ENCODE data around the gene SLC12A7. TPM values are rescaled to one million over a fixed set of nuclear protein-coding genes. Genes with fewer than 3 reads are reported as not detected.

Gene SLC12A7
- total RNA-seq, 4 donors from 2014 or later = 26.1 to 41.6 (median 29.1) TPM

GRCh38 chr5:1091632-1092031 is 20.2 kb downstream of the SLC12A7 start:
- H3K27ac ChIP-seq = peak overlapping the region in 1 of 3 donors; percentile 23
- intact Hi-C loops (cut with DNase I) = no loop called here
- H3K27me3 ChIP-seq = no peaks in the 10 kb centered on the region
- TF ChIP-seq, protein P1, sequence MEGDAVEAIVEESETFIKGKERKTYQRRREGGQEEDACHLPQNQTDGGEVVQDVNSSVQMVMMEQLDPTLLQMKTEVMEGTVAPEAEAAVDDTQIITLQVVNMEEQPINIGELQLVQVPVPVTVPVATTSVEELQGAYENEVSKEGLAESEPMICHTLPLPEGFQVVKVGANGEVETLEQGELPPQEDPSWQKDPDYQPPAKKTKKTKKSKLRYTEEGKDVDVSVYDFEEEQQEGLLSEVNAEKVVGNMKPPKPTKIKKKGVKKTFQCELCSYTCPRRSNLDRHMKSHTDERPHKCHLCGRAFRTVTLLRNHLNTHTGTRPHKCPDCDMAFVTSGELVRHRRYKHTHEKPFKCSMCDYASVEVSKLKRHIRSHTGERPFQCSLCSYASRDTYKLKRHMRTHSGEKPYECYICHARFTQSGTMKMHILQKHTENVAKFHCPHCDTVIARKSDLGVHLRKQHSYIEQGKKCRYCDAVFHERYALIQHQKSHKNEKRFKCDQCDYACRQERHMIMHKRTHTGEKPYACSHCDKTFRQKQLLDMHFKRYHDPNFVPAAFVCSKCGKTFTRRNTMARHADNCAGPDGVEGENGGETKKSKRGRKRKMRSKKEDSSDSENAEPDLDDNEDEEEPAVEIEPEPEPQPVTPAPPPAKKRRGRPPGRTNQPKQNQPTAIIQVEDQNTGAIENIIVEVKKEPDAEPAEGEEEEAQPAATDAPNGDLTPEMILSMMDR (IDR thresholded peaks at IDR 0.05) = no peak
- TF ChIP-seq POLR2A (IDR thresholded peaks at IDR 0.05) = no peak
- H3K9me3 ChIP-seq = no peaks in the 10 kb centered on the region
- peaks cover 0 to 3% of the 10 kb centered on the region in 2 donors for H3K4me1 ChIP-seq
- no peak for DNase-seq
- peaks cover 17 to 28% of the 10 kb centered on the region in 2 donors for H3K36me3 ChIP-seq
- H3K4me3 ChIP-seq (replicated peaks in 1 of 3) = no peak overlapping the region
- WGBS, 2 donors = 82 to 94% methylated on average over 18 to 22 of the region's 23 CpGs

GRCh38 chr5:1090538-1090937 is 21.3 kb downstream of the SLC12A7 start:
- H3K4me3 ChIP-seq (replicated peaks in 1 of 3) = no peak overlapping the region
- no peak for TF ChIP-seq POLR2A (IDR thresholded peaks at IDR 0.05)
- TF ChIP-seq, protein P1 (IDR thresholded peaks at IDR 0.05) = no peak
- 60 to 79% methylated on average over 9 to 15 of the region's 16 CpGs for WGBS, 2 donors
- peak overlapping the region in 1 of 3 donors; percentile 23 for H3K27ac ChIP-seq
- H3K27me3 ChIP-seq = no peaks in the 10 kb centered on the region
- no peaks in the 10 kb centered on the region for H3K9me3 ChIP-seq
- peaks cover 0 to 3% of the 10 kb centered on the region in 2 donors for H3K4me1 ChIP-seq
- H3K36me3 ChIP-seq = peaks cover 28 to 38% of the 10 kb centered on the region in 2 donors
- intact Hi-C loops (cut with DNase I) = no loop called here
- DNase-seq = no peak

DNA sequence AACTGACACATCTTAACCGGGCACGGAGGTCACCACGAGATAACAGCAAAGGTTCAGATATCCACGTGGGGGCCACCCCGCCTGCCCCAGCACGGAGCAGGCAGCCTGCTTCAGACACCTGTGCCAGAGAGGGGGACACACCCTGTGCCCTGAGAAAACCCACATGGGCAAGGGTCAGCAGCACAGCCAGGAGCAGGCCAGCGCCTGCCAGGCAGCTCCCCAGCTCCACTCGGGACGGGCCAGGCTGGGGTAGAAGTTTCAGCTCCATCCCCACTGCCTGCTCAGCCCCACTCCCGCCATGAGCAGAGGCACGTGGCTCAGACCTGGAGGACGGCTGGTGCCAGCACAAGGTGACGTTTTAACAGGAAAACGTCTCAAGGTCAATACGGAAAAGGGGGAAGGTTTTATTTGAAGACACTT is 22.2 kb downstream of the SLC12A7 start:
- 78 to 84% methylated on average over 13 to 15 of the region's 15 CpGs for WGBS, 2 donors
- Histone ChIP-seq H3K4me1 (peaks cover 0 to 3% of the 10 kb centered on the region in 2 donors), H3K27me3 (no peaks in the 10 kb centered on the region), H3K27ac (no peak overlapping the region), H3K4me3 (replicated peaks in 1 of 3) (no peak overlapping the region), H3K9me3 (no peaks in the 10 kb centered on the region), H3K36me3 (peaks cover 37 to 45% of the 10 kb centered on the region in 2 donors)
- no peak for TF ChIP-seq POLR2A (IDR thresholded peaks at IDR 0.05)
- TF ChIP-seq, protein P1 (IDR thresholded peaks at IDR 0.05) = no peak
- no peak for DNase-seq
- intact Hi-C loops (cut with DNase I) = no loop called here

DNA sequence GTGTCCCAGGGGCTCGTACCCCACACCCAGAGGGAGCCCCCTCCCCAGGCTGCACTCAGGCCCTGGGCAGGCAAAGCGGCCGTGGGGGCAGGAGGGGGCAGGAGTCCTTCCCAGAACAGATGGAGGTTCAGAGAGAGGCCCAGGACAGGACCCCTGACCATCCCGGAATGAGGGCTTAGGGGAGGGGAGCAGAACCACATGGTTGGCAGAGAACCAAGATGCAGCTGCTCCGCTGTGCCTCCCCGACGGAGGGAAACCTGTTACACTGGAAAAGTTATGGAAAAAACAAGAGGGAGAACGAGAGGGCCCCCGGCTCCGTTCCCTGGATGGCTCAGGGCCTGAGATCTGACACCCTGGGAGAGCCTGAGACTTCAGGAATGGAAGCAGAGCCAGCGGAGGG is 22.7 kb downstream of the SLC12A7 start:
- no peaks in the 10 kb centered on the region for H3K9me3 ChIP-seq
- peaks cover 0 to 3% of the 10 kb centered on the region in 2 donors for H3K4me1 ChIP-seq
- intact Hi-C loops (cut with DNase I) = no loop called here
- WGBS, 2 donors = 86 to 89% methylated on average over 10 to 11 of the region's 11 CpGs
- peaks cover 41 to 50% of the 10 kb centered on the region in 2 donors for H3K36me3 ChIP-seq
- H3K27me3 ChIP-seq = no peaks in the 10 kb centered on the region
- TF ChIP-seq POLR2A (IDR thresholded peaks at IDR 0.05) = no peak
- TF ChIP-seq, protein P1 (IDR thresholded peaks at IDR 0.05) = no peak
- no peak for DNase-seq
- H3K27ac ChIP-seq = no peak overlapping the region
- no peak overlapping the region for H3K4me3 ChIP-seq (replicated peaks in 1 of 3)

DNA sequence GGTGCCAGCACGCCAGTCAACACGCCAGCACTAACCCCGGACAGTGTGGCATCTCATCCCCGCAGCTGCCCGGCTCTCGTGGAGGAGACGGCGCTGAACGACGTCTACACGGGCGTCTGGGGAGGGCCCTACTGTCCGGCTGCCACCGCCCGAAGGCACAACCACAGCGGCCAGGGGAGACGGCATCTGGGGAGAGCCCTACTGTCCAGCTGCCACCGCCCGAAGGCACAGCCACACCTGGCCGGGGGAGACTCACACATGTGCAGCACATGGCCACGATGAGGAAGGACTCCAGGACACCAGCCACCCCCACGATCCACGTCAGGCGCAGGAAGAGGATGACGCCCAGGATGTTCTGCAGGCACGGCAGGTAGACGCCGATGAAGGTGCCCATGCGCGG is 23.1 kb downstream of the SLC12A7 start:
- Histone ChIP-seq H3K27ac (no peak overlapping the region), H3K36me3 (peaks cover 41 to 54% of the 10 kb centered on the region in 2 donors), H3K4me1 (peaks cover 0 to 3% of the 10 kb centered on the region in 2 donors), H3K4me3 (replicated peaks in 1 of 3) (no peak overlapping the region), H3K27me3 (no peaks in the 10 kb centered on the region), H3K9me3 (no peaks in the 10 kb centered on the region)
- intact Hi-C loops (cut with DNase I) = no loop called here
- no peak for DNase-seq
- no peak for TF ChIP-seq POLR2A (IDR thresholded peaks at IDR 0.05)
- TF ChIP-seq, protein P1 (IDR thresholded peaks at IDR 0.05) = no peak
- WGBS, 2 donors = 95 to 96% methylated on average over 8 to 16 of the region's 30 CpGs

Measured in thyroid gland (tissue), 4 donors.